IPS-NIHi11 (cell line): ENCODE measurements around the gene GPR179.

Experiments used
- DNase-seq: peaks from one replicate; pipeline ENCODE4 v3.0.0; 2012; ENCODE audit warnings: mixed read lengths, low spot score

The GPR179 gene, protein sequence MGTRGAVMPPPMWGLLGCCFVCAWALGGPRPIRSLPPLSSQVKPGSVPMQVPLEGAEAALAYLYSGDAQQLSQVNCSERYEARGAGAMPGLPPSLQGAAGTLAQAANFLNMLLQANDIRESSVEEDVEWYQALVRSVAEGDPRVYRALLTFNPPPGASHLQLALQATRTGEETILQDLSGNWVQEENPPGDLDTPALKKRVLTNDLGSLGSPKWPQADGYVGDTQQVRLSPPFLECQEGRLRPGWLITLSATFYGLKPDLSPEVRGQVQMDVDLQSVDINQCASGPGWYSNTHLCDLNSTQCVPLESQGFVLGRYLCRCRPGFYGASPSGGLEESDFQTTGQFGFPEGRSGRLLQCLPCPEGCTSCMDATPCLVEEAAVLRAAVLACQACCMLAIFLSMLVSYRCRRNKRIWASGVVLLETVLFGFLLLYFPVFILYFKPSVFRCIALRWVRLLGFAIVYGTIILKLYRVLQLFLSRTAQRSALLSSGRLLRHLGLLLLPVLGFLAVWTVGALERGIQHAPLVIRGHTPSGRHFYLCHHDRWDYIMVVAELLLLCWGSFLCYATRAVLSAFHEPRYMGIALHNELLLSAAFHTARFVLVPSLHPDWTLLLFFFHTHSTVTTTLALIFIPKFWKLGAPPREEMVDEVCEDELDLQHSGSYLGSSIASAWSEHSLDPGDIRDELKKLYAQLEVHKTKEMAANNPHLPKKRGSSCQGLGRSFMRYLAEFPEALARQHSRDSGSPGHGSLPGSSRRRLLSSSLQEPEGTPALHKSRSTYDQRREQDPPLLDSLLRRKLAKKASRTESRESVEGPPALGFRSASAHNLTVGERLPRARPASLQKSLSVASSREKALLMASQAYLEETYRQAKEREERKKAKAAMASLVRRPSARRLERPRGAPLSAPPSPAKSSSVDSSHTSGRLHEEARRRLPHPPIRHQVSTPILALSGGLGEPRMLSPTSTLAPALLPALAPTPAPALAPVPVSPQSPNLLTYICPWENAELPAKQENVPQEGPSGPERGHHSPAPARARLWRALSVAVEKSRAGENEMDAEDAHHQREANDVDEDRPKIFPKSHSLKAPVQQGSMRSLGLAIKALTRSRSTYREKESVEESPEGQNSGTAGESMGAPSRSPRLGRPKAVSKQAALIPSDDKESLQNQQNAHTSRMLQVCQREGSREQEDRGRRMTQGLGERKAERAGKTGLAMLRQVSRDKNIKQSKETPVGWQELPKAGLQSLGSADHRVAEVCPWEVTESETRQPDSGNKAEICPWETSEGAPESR (N-terminal part only)

DNA sequence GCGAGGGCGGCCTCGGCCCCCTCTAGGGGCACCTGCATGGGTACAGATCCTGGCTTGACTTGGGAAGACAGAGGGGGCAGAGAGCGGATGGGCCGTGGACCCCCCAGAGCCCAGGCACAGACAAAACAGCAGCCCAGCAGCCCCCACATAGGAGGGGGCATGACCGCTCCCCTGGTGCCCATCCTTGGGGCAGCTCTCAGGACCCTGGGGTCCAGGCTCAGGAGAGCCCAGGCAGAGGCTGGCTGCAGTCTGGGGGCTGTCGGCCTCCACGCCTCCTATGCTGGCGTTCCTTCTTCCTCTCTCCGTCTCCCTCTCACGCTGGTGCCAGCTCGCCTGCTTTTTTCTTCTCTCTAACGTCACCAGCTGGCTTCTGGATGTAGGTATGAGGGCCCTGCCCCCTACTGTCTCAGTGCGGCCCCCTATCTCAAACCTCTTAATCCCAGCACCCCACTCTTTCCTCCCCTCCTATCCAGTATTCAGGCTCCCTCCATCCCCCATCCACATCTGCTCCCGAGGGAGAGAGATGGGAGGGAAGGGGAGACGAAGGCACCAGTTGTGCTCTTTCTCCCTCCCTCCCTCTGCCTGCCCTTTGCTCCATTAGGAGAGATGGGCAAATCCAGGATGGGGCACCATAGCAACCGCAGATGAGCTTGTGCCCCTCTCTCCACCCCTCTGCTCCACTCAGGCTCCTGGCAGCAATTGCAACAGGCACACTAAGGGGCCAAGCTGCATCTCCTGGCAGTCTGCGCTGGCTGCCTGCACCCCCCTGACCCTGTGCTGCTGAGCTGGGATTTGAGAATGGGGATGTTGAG lies at the start of gene GPR179:
GPR179 (minus strand) TSS at position 349 of the 812 bp plus-strand sequence; CDS start at position 182, 167 bp downstream.
- DNase-seq, result no peak

DNA sequence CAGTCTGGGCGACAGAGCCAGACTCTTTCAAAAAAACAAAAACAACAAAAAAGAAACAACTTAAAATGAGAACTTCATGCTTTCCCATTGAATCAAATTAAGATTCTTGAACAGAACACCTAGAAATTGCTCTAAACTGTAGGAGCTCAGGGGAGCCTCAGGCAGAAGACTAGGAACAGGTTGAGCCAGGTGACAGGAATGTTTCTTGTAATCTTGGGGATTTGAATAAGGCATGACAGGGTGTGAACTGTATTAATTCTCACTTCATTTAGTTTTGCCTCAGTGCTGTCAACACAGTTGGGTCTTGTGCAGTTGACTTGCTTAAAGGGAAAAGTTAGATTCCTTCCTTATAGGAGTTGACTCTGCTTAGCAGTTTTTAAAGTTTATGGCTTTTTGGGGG lies 35.7 kb upstream of the GPR179 start:
- no peak for DNase-seq

DNA sequence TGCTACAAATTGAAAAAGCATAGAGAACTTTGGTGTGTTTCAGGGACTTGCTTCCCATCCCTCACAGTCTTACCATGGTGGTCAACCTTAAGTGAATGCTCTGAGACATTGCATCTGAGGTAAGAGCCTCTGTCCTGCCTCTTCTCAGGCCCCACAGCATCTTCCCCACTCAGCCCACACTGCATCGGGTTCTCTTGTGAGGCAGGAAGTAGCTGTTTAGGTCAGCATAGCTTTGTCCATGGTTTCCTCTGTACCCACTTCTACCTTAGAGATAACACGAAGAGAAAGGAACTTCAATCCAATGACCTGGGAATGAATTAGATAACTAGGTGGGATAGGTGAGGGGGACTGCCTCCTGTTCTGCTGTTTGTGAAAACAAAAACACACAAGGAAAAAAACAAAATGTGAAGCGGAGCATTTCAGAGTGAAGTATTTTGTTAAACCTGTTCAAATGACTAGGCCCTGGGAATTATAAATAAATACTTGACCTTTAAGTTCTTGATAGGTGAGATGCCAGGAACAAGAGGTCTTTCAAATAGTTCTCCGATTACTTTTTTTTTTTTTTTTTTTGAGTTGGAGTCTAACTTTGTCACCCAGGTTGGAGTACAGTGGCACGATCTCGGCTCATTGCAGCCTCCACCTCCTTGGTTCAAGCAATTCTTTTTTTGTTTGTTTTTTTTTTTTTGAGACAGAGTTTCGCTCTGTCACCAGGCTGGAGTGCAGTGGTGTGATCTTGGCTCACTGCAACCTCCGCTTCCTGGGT lies 25.5 kb upstream of the GPR179 start:
- DNase-seq, result no peak

DNA sequence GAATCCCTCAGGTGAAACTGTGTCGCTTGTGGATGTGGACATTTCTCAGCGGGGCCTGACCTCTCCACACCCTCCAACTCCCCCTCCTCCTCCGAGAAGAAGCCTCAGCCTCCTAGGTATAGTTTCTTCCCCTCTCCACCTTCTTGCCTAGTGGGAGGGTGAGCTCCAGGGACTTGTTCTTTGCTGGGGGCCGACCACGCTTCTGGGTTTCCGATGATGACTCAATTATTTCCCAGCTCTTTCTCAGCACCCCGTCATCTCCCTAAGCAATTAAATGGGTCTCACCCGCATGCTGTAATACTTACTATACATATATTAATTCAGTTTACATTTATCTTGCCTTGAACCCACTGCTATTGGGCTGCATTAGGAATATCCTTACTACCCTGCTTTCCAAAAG lies 21.0 kb upstream of the GPR179 start:
- DNase-seq, result no peak

DNA sequence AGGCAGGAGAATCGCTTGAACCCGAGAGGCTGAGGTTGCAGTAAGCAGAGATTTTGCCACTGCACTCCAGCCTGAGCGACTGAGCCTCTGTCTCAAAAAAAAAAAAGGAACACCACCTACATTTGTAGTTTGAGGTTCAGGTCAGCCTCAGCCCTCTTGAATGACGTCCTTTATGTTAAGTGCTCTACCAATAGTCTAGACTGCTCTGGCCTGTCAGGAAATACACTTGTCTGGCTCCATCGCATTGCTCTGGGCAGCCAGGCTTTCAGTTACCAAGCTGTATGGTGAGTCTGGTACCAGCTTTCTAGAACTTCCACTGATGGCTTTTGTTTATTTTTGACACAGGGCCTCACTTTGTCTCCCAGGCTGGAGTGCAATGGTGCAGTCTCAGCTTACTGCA lies 19.3 kb upstream of the GPR179 start:
- DNase-seq, result no peak

DNA sequence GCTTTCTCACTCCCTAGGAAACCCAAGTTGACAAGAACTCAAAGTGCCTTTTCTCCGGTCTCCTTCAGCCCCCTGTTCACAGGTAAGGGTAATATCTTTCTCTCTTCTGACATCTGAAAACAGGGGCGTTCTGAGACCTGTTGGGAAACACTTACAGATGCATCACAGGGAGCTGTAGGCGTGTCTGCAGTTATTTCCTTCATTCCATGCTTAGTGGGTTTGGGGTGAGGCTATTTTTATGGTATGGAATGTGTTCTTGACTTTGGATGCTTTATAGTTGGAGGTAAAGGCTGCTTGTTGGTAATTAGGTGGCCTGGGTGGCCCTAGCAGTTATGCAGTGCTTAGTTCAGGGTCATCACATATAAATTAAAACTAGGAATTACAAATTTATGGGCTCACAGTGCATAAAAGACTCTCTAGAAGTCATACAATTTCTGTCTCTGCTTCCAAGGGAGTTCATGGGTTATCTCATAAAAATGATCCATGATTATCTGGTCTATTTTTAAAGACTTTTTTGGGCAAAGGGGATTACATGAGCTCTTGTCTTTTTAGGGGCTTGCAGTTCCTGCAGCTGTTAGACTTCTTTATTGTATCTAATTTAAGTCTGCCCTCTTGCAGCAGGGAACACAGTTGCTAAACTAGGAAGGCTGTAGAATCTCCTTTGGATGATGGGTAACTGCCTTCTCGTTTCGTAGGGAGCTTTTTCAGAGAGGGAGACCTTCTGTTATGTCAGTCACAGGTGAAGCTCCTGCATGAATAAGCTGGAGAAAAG lies 18.1 kb upstream of the GPR179 start:
- no peak for DNase-seq

DNA sequence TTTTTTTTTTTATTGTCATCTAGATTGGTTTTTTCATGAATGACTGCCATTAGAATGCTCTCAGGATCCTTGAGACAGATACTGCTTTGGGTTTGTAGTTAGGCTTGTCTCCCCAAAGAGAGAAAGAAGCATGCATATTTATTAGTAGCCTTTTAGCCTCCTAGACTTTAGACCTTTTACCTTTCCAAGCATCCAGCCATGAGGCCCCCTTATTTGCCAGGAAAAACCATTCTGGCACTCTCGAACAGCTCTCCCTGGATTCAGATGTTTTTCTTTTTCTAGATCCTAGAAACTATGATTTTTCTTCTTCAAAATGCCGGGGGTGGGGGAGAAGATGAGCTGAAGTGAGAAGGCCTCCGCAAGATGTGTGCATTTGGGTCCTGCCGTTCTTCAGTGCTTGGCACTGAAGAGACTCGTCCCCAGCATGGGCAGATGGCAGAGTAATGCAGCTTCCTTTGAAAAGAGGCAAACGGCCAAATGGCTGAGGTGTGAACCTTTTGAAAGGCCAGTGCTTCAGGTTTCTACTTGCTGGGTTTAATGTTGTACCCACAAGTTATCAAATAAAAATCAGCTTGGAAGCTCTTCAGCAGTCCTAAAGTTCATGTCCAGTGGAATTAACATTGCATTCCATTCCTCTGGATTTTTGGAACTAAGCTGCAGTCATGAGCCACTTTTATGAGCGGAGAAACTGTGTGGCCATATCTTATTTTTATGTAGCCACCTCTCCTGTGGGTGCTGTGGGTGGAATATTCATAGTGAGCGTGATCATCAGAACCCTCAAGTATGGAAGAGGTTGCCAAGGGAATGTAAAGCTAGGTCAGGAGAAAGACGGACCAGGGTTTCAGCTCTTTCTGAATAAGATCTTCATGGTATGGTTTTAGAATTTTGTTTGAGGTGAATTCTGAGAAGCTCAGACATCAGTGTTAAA lies 15.1 kb upstream of the GPR179 start:
- no peak for DNase-seq

DNA sequence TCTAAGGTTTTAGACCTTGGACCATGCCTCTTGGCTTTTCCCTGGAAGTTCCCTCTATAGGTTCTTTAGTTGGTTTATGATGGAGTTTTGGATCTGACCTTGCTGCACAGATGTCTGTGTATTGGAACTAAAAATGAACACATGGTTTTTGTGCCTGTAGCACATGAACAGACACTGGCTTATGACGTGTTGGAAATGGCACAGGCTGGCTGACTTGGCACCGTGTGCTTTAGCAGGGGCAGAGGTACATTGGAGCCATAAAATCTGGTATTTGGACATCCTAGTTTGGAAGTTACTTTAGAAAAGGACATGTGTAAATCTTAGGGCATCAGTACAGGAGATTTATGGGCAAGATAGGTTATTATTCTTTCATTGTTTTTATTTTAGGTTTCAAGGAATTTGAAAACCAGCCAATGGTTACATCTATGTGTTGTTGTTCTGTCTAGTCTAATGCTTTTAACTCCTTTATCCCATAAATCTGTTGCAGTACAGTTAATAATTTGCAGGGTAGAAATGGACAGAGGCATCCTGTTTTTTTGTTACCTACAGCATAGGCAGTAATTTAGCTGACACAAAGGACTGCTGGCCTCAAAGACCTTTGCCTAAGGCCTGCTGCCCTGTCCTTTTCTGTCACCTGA lies 13.8 kb upstream of the GPR179 start:
- DNase-seq, result no peak

DNA sequence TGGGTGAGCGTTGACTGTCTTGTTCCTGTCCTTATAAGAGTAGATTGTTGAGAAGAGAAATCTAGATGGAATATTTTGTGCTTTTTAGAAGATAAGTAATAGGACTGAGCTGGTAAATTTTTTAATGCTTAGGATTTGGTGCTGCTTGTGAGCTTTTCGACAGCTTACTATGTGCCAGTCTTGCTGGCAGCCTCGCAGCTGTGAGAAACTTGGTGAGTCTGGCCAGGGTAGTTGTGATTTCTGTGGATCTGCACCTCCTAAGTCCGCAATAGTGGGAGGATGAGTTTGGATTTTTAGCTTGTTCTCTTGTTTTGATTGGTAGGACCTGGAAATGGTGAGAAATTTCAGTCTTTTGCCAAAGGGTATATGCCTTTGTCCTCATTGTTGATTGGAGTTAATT lies 11.5 kb upstream of the GPR179 start:
- no peak for DNase-seq

DNA sequence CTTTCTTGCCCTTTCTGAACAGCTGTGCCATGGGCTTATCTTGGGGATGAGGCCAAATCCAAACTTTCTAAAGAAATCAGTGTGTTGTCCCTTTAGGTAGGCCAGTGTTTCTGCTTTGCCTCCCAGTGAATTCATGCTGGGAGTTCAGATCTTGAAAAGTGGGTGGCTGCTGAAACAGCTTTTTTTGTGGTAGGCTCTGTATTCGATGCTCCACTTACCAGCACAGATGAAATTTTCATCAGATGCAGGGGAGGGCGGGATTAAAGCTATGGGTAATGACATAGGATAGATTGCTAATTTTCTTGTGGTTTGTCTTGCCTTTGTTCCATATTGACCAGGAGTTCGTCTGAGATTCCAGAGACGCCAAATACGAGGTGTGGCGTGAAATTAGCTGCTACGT lies 10.7 kb upstream of the GPR179 start:
- DNase-seq, result no peak

DNA sequence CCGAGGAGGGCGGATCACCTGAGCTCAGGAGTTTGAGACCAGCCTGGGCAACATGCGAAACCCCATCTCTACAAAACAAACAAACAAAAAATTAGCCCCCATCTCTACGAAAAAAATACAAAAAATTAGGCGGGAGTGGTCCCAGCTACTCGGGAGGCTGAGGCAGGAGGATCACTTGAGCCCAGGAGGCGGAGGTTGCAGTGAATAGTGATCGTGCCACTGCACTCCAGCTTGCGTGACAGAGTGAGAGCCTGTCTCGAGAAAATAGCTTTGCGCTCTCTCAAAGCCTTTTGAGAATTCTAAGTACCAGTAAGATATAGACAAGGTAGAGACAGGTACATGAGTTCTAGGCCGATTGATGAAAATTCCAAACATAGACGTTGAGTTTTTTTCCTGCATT lies 9.9 kb upstream of the GPR179 start:
- no peak for DNase-seq

DNA sequence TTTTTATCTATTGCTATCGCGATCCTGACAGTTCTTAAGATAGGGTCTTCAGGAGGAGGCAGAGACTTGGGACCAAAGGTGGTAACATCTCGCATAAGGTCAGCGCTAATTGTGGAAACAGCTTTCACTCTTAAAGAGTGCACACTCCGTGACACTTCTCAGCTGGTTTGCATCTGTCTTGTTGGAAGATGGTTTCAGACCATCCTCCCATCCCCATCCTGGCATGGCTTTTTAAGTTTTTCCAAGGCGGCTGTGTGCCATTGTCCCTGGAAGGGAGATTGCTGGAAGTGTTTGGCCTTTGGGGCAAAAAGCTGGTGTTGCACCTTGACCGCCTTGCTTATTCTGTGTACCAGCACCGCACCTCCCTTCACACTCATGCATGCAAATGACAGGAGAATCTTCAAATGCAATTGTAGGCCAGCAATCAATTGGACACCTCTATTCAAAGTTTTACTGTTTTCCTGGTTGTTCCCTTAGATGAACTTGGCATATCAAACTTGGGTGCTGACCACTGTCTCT lies 9.4 kb upstream of the GPR179 start:
- DNase-seq, result no peak

DNA sequence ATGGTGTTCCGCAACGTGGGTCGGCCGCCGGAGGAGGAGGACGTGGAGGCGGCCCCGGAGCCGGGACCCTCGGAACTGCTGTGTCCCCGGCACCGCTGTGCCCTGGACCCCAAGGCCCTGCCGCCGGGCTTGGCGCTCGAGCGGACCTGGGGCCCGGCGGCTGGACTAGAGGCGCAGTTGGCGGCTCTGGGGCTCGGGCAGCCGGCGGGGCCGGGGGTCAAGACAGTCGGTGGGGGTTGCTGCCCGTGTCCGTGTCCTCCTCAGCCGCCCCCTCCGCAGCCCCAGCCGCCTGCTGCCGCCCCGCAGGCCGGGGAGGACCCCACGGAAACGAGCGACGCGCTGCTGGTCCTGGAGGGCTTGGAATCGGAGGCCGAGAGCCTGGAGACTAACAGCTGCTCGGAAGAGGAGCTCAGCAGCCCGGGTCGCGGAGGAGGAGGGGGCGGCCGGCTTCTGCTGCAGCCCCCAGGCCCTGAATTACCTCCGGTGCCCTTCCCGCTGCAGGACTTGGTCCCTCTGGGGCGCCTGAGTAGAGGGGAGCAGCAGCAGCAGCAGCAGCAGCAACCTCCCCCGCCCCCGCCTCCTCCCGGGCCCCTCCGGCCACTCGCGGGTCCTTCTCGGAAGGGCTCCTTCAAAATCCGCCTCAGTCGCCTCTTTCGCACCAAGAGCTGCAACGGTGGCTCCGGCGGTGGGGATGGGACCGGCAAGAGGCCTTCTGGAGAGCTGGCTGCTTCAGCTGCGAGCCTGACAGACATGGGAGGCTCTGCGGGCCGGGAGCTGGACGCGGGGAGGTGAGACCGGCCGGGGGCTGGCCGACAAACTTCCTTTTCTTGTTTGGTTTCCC lies 8.7 kb upstream of the GPR179 start:
- peak; percentile 69 for DNase-seq

DNA sequence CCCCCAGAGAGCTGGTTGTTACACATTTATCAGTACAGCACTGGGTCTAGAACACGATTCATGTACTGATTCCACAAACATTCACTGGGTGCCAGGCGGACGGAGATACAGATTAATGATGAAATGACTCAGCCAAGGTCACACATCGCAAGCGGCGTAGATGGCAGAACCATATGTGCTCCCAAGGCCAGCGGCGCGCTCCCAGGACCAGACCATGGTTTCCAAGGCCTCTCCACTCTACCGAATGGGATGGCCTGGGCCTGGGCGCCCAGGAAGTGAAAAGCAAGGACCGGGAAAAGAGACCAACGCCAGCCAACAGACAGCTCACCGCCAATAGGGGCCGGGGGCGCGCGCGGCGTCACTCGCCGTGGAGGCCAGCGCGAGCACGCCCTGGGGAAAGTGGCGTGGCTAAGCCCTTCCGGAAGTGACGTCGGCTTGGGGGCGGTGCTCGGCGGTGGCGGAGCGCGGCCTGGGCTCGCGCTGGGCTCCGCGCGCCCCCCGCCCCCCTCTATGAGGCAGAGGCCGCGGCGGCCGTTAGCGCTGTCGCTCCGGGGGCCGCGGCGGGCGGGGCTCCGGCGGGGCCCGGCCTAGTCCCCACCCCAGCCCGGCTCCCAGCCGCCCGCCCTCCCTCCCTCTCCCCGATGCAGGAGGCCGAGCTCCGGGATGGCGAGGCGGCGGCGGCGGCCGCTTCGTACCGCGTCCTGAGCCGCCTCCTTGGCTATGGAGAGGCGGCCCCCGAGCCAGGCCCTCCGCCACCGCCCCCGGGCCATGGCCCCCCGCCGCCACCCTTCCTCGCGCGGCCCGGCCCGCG lies 7.9 kb upstream of the GPR179 start, which contains the start of gene SOCS7:
SOCS7 (plus strand) TSS at position 433 of the 811 bp plus-strand sequence; CDS start at position 642, 209 bp downstream.
- peak; percentile 95 for DNase-seq

DNA sequence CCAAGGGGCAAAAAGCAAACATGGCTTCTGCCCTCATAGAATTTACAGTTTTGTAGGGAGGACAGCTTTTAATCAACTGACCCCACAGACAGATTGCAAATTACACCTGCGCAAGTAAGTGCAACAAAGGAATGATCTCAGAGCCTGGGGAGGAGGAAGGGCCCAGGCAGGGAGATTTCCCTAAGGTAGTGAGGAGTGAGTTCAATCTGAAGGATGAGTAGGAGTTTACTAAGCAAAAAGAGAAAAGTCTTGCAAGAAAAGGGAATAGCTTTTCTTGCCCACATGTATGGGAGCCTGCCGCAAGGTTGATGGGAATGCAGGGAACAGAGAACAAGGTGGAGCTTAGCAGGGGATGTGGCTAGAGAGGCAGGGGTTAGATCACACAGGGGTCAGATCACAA lies 6.3 kb upstream of the GPR179 start:
- no peak for DNase-seq

DNA sequence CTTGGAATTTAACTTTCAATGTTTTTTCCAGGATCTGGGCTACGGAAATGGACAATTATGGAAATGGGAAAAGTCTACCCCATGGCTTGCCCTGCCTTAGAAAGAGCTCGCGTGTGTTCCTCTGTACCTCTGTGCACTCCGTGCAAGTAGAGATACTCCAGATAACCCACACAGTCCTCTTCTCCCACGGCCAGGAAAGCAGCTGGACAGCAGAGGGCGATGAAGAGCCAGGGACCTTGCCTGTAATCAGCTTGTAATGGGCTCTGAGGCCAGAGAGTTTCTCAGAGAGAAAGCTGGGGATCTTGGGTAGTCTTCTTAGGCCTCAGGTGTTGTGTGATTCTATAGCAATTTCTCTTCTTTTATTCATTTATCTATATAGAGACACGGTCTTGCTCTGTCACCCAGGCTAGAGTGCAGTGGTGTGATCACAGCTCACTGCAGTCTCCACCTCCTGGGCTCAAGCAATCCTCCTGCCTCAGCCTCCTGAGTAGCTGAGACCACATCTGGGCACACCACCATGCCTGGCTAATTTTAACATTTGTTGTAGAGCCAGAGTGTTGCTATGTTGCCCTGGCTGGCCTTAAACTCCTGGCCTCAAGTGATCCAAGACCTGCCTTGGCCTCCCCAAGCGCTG lies 5.5 kb upstream of the GPR179 start:
- DNase-seq, result peak; percentile 67
